Activated CD4-positive, alpha-beta T cell treated with anti-CD3 and anti-CD28 coated beads for 4 hours (primary cell): ENCODE measurements around the gene FNBP1.
A peak's percentile ranks its signal among the peaks of the same experiment; 100 is the strongest.
"Not testable (repeated sequence)": the region's sequence is repeated elsewhere in the genome, so short reads cannot be mapped to it uniquely, and the experiment has no call there.

Source experiments
- DNase-seq, 2 donors: peaks; one replicate each; pipeline ENCODE4 v3.0.0-alpha.2; 2020

FNBP1 gene

GRCh38 chr9:129946246-129946995 lies 96.6 kb downstream of the FNBP1 start:
- no peak for DNase-seq

- DNase-seq = no peak
Measured at GRCh38 chr9:129945314-129945713, 97.7 kb downstream of the FNBP1 start.

- DNase-seq = peak; percentile 45 to 54
Measured at GRCh38 chr9:129944506-129945116, 98.4 kb downstream of the FNBP1 start.

- DNase-seq = no peak
Measured at GRCh38 chr9:129939431-129939830, 103.6 kb downstream of the FNBP1 start.

GRCh38 chr9:129938291-129938979 lies 104.6 kb downstream of the FNBP1 start:
- no peak for DNase-seq

GRCh38 chr9:129937879-129938278 lies 105.1 kb downstream of the FNBP1 start:
- not testable (repeated sequence) for DNase-seq

GRCh38 chr9:129936222-129936621 lies 106.8 kb downstream of the FNBP1 start:
- DNase-seq = no peak

GRCh38 chr9:129934780-129935179 lies 108.2 kb downstream of the FNBP1 start:
- no peak for DNase-seq

- no peak for DNase-seq
Measured at GRCh38 chr9:129934041-129934591, 108.9 kb downstream of the FNBP1 start.

GRCh38 chr9:129933185-129934040 lies 109.6 kb downstream of the FNBP1 start:
- DNase-seq = no peak

GRCh38 chr9:129932303-129933151 lies 110.5 kb downstream of the FNBP1 start:
- DNase-seq = no peak

GRCh38 chr9:129930743-129931142 lies 112.2 kb downstream of the FNBP1 start:
- DNase-seq = no peak

GRCh38 chr9:129929496-129930125 lies 113.4 kb downstream of the FNBP1 start:
- no peak for DNase-seq

- DNase-seq = no peak
Measured at GRCh38 chr9:129923589-129923988, 119.4 kb downstream of the FNBP1 start.

- DNase-seq = no peak
Measured at GRCh38 chr9:129921905-129922304, 121.1 kb downstream of the FNBP1 start.

- no peak for DNase-seq
Measured at GRCh38 chr9:129919841-129920240, 123.1 kb downstream of the FNBP1 start.

- DNase-seq = no peak
Measured at GRCh38 chr9:129919277-129919676, 123.7 kb downstream of the FNBP1 start.

GRCh38 chr9:129918296-129918950 lies 124.6 kb downstream of the FNBP1 start:
- DNase-seq = no peak

- DNase-seq = no peak
Measured at GRCh38 chr9:129916707-129917106, 126.3 kb downstream of the FNBP1 start.

GRCh38 chr9:129914051-129914450 lies 128.9 kb downstream of the FNBP1 start:
- no peak for DNase-seq
